ENCODE results near the gene PTPRD.

PTPRD gene

GRCh38 chr9:8850914-8851313 lies 1761.9 kb downstream of the PTPRD start:
- DNase-seq, result no peak

- DNase-seq, result no peak
These were observed 1767.0 kb downstream of the PTPRD start for GRCh38 chr9:8845808-8846207.

- no peak for DNase-seq
These were observed 1767.4 kb downstream of the PTPRD start for GRCh38 chr9:8845376-8845775.

GRCh38 chr9:8844549-8844948 lies 1768.3 kb downstream of the PTPRD start:
- DNase-seq, result no peak

- DNase-seq, result no peak
These were observed 1770.2 kb downstream of the PTPRD start for GRCh38 chr9:8842402-8843193.

GRCh38 chr9:8838136-8838535 lies 1774.7 kb downstream of the PTPRD start:
- no peak for DNase-seq

- DNase-seq, result no peak
These were observed 1777.5 kb downstream of the PTPRD start for GRCh38 chr9:8835291-8835690.

GRCh38 chr9:8832955-8833354 lies 1779.8 kb downstream of the PTPRD start:
- no peak for DNase-seq

- no peak for DNase-seq
These were observed 1780.4 kb downstream of the PTPRD start for GRCh38 chr9:8832386-8832785.

GRCh38 chr9:8831568-8831967 lies 1781.2 kb downstream of the PTPRD start:
- no peak for DNase-seq

- no peak for DNase-seq
These were observed 1786.5 kb downstream of the PTPRD start for GRCh38 chr9:8826281-8826680.

GRCh38 chr9:8825585-8826147 lies 1787.1 kb downstream of the PTPRD start:
- no peak for DNase-seq

- DNase-seq, result no peak
These were observed 1789.5 kb downstream of the PTPRD start for GRCh38 chr9:8823131-8823895.

GRCh38 chr9:8822667-8823025 lies 1790.2 kb downstream of the PTPRD start:
- no peak for DNase-seq

- no peak for DNase-seq
These were observed 1790.7 kb downstream of the PTPRD start for GRCh38 chr9:8821910-8822666.

GRCh38 chr9:8817335-8817734 lies 1795.5 kb downstream of the PTPRD start:
- no peak for DNase-seq

GRCh38 chr9:8816361-8816760 lies 1796.4 kb downstream of the PTPRD start:
- DNase-seq, result no peak

- DNase-seq, result no peak
These were observed 1796.9 kb downstream of the PTPRD start for GRCh38 chr9:8815931-8816330.

- DNase-seq, result no peak
These were observed 1797.6 kb downstream of the PTPRD start for GRCh38 chr9:8815219-8815618.

- DNase-seq, result no peak
These were observed 1799.9 kb downstream of the PTPRD start for GRCh38 chr9:8812888-8813287.

- no peak for DNase-seq
These were observed 1803.1 kb downstream of the PTPRD start for GRCh38 chr9:8809741-8810140.

GRCh38 chr9:8806150-8806549 lies 1806.7 kb downstream of the PTPRD start:
- DNase-seq, result no peak

- DNase-seq, result no peak
These were observed 1808.2 kb downstream of the PTPRD start for GRCh38 chr9:8804613-8805012.

All from activated gamma-delta T cell (primary cell).